NCI-H510A (cell line): ENCODE measurements around the gene CBLIF.
"Not testable (repeated sequence)": the region's sequence is repeated elsewhere in the genome, so short reads cannot be mapped to it uniquely, and the experiment has no call there.

Source experiments
- DNase-seq: peaks from one replicate; lab custom pipeline; 2025; lab: John Stamatoyannopoulos, UW

Gene CBLIF

GRCh38 chr11:59847626-59848025 is 2.3 kb upstream of the CBLIF start:
- DNase-seq, result no peak

DNA sequence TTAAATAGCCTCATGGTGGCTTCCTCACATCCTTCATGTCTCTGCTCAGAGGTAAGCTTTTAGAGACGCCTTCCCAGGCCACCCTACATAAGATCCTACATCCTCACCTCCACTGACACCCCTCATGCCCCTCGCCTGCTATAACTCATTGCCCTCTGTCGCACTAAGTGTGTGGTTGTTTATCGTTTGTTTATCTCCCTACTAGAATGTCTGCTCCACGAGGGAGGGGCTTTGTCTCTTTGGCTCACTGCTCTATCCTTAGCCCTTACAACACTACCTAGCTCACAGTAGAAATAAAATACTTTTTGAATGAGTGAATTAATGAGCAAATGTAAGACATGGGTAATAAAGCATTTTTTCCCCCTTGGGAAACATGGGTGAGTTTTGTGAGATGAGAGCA is 1.3 kb upstream of the CBLIF start:
- DNase-seq, result no peak

- DNase-seq, result no peak
These were observed 3.0 kb downstream of the CBLIF start for GRCh38 chr11:59842316-59842715.

DNA sequence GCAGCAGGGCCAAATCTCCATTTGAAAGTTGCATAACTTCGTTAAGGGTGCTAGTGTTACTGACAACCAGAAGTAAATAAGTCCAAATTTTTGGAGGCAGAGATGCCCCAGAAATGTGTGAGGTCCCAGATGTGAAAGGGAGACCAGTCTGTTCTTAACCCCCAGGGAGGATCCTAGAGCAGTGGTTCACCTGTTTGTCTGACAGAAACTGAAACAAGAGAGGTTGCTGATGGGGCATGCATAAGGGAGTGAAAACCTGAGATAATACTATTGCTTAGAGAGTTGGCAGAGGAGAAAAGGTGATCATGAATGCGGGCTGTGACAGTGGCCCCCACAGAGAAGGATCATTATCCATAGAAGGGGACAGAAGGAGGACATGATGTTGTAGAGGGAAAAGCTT is 3.8 kb downstream of the CBLIF start:
- no peak for DNase-seq

- DNase-seq, result no peak
These were observed 5.7 kb downstream of the CBLIF start for GRCh38 chr11:59839615-59840014.

DNA sequence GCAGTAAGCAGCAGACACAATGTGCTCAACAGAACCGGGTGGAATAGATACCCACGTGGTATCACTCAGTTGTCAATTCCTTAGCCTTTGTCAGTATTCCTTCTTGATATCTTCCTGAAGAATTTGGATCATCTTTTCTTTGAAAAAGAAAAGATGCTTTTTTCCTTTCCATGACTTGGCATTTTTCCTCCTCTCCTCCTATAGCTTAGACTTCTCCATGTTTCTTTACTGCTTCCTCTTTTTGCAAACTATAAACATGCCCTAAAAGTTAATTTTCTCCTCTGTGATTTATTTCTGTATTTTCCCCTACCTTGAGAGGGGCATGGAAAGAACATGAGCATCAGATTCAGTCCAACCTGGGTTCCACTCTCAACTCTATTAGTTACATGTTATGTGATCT is 11.7 kb downstream of the CBLIF start:
- DNase-seq, result no peak

GRCh38 chr11:59829358-59829757 is 15.9 kb downstream of the CBLIF start:
- no peak for DNase-seq

- DNase-seq, result peak; percentile 11
These were observed 22.2 kb downstream of the CBLIF start for GRCh38 chr11:59822989-59823566.

- no peak for DNase-seq
These were observed 26.7 kb downstream of the CBLIF start for GRCh38 chr11:59818572-59818971.

- not testable (repeated sequence) for DNase-seq
These were observed 28.9 kb downstream of the CBLIF start for GRCh38 chr11:59816434-59816833.

DNA sequence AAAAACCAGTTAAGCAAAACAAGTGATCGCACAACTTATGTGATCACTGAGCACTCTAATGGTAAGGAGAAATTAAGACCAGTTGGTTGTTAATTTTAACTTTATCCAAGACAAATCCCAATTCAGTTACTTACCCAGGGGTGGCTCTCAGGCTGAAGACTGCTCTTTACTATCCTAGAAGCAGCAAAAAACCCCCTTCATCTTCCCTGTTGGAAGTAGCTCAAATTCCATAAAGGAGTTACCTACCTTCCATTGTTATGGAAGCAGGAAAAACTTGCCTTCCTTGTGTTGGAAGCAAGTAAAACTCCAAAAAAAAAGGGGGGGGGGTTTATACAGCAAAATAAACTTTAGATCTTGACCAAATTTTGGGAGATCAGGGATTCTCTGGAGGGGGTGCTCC is 29.5 kb downstream of the CBLIF start:
- no peak for DNase-seq

DNA sequence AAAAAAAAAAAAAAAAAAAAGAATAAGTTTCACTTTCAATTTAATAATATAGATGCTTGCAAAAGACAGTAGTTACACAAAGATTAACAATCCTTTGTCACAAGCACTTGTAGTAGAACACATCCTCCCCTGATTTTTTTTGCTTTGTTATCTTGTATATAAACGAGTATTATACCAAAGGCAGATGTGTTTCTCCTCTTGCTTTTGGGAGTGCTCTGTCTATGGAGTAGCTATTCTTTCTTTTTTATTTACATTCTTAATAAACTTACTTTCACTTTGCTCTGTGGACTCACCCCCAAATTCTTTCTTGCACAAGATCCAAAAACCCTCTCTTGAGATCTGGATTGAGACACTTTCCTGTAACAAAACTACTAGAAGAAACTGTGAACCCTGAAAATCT is 31.3 kb downstream of the CBLIF start:
- no peak for DNase-seq

GRCh38 chr11:59813364-59813763 is 31.9 kb downstream of the CBLIF start:
- DNase-seq, result no peak

DNA sequence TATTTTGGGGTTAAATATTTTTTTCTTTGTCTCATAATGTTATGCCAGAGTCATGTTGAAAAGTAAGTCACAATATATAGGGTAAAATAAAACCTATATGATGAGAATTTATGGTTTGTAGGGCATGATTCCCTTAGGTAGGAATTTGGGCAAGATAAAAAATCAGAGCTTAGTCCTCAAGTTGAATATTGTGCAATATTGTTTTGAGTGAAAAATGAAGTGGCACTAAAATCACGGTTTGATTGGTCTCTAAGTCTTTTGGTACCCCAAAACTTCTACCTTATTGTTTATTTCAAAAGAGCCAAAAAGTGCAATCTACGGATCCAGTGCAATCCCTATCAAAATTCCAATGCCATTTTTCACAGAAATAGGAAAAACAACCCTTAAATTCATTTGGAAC is 33.1 kb downstream of the CBLIF start:
- DNase-seq, result no peak

DNA sequence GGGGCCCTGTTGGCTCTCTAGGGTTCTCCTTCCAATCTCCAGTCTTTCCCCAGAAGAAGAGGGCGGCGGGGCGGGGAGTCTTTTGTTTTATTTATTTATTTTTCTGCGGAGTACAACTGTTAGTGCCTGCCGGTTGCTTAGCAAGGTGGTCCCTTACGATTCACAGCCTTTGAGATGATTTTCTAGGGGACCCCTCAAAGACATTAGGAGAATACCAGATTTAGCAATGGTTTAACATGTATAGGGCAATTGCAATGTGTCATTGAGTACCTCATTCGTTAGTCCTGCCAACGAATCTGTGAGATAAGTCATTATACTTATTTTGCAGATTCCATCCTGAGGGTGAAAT is 34.4 kb downstream of the CBLIF start:
- no peak for DNase-seq

- peak; percentile 92 for DNase-seq
These were observed 34.9 kb downstream of the CBLIF start, which contains the start of gene MRPL16 for GRCh38 chr11:59810189-59810910. Gene MRPL16, minus strand, starts transcription at chr11:59810778. Its CDS starts 120 bp downstream, at chr11:59810658.

GRCh38 chr11:59807047-59807610 is 38.2 kb downstream of the CBLIF start:
- DNase-seq, result no peak

DNA sequence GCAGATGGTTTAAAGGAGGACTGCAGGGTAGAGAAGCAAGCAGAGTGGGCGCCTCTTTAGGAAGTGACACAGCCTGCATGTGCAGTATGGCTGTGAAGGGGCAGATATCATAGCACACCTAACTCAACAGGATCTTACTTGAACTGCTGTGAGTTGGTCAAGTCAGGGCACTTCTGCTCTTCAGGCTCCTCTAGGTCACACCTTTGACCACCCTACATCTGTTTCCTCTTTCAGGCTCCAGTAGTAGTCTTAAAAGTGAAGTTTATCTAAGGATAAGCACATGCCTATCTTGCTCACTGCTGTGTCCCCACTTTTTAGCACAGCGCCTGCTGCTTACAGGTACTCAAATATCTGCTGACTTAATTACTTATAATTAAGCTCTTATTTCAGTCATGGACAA is 41.2 kb downstream of the CBLIF start:
- no peak for DNase-seq

GRCh38 chr11:59802639-59803176 is 42.6 kb downstream of the CBLIF start:
- DNase-seq, result no peak

GRCh38 chr11:59801981-59802638 is 43.2 kb downstream of the CBLIF start:
- DNase-seq, result no peak

GRCh38 chr11:59801160-59801706 is 44.1 kb downstream of the CBLIF start:
- DNase-seq, result no peak

DNA sequence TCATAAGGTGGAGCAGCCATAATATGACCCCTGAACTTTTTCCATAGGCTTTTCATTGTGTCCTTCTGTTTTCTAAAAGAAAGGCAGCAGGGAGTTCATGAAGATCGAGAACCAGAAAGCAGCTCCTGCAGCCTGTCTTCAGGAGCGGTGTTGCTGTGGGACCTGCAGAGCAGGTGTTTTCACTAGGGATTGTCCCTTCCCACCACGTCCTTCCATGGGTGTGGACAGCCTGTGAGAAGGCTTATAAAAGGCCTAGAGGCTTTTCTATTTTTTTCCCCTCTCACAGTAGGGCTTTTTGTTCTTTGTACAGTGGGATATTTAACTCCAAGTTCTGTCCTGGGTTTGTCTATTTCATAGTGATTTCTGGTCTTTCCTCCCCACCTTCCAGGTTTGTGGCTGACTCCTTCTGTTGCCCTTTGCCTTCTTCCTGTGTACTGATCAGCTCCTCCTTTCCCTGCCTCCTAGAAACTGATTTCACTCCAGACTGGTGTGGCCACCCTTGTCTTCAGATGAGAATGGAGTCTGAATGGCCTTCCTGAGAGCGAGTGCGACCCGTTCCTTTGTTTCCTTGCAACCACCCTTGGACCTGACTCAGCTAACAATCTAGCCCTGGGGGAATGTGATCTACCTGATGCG is 44.8 kb downstream of the CBLIF start:
- DNase-seq, result no peak
